Measurements from ENCODE around the gene ACSL3.
"Not testable (repeated sequence)": the region's sequence is repeated elsewhere in the genome, so short reads cannot be mapped to it uniquely, and the experiment has no call there.

The ACSL3 gene

GRCh38 chr2:222844323-222844722 is 16.5 kb upstream of the ACSL3 start:
- no peaks in the 10 kb centered on the region for H3K9me3 ChIP-seq
- H3K27me3 ChIP-seq = no peaks in the 10 kb centered on the region

DNA sequence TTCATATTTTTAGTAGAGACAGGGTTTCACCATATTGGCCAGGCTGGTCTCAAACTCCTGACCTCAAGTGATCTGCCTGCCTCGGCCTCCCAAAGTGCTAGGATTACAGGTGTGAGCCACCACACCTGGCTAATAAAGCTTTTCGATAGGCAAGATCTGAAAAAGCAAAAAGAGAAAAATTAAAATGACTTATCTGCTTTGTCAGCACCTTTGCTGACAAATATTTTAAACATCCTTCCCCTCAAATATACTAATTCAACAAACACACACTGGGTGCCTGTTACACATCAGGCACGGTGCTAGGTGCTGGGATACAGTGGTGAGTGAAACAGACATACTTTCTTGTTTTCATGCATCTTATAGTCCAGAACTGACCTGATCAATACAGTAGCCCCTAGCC is 15.5 kb upstream of the ACSL3 start:
- H3K4me3 ChIP-seq (ENCODE audit: low read depth in 1 of 2, low read length in 1 of 2); H3K36me3 ChIP-seq: not testable (repeated sequence)
- H3K27ac ChIP-seq = peak overlapping the region; percentile 91

More at GRCh38 chr2:222844323-222844722, 16.5 kb upstream of the ACSL3 start:
- H3K4me1 ChIP-seq (ENCODE audit: control insufficient read depth in 1 of 2, insufficient read depth in 1 of 2, low read depth in 1 of 2, low read length in 1 of 2) = peaks cover 55 to 58% of the 10 kb centered on the region in 2 experiments
- peak overlapping the region; percentile 91 for H3K27ac ChIP-seq
- H3K4me3 ChIP-seq (ENCODE audit: low read depth in 1 of 2, low read length in 1 of 2) = peak overlapping the region; percentile 41 to 49
- TF ChIP-seq, protein P1, sequence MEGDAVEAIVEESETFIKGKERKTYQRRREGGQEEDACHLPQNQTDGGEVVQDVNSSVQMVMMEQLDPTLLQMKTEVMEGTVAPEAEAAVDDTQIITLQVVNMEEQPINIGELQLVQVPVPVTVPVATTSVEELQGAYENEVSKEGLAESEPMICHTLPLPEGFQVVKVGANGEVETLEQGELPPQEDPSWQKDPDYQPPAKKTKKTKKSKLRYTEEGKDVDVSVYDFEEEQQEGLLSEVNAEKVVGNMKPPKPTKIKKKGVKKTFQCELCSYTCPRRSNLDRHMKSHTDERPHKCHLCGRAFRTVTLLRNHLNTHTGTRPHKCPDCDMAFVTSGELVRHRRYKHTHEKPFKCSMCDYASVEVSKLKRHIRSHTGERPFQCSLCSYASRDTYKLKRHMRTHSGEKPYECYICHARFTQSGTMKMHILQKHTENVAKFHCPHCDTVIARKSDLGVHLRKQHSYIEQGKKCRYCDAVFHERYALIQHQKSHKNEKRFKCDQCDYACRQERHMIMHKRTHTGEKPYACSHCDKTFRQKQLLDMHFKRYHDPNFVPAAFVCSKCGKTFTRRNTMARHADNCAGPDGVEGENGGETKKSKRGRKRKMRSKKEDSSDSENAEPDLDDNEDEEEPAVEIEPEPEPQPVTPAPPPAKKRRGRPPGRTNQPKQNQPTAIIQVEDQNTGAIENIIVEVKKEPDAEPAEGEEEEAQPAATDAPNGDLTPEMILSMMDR (IDR thresholded peaks at IDR 0.05) = no peak
- H3K36me3 ChIP-seq = no peaks in the 10 kb centered on the region

GRCh38 chr2:222846003-222846402 is 14.8 kb upstream of the ACSL3 start:
- Histone ChIP-seq H3K27ac (no peak overlapping the region), H3K27me3 (no peaks in the 10 kb centered on the region), H3K9me3 (no peaks in the 10 kb centered on the region), H3K4me1 (ENCODE audit: control insufficient read depth in 1 of 2, insufficient read depth in 1 of 2, low read depth in 1 of 2, low read length in 1 of 2) (peaks cover 43 to 44% of the 10 kb centered on the region in 2 experiments), H3K36me3 (no peaks in the 10 kb centered on the region), H3K4me3 (ENCODE audit: low read depth in 1 of 2, low read length in 1 of 2) (no peak overlapping the region)
- TF ChIP-seq, protein P1 (IDR thresholded peaks at IDR 0.05) = no peak

More for the DNA sequence above, 15.5 kb upstream of the ACSL3 start:
- H3K27me3 ChIP-seq, H3K9me3 ChIP-seq: not testable (repeated sequence)
- peaks cover 50 to 51% of the 10 kb centered on the region in 2 experiments for H3K4me1 ChIP-seq (ENCODE audit: control insufficient read depth in 1 of 2, insufficient read depth in 1 of 2, low read depth in 1 of 2, low read length in 1 of 2)

- not testable (repeated sequence) for H3K4me3 ChIP-seq (ENCODE audit: low read depth in 1 of 2, low read length in 1 of 2); H3K27ac ChIP-seq; H3K27me3 ChIP-seq; H3K36me3 ChIP-seq; H3K9me3 ChIP-seq
- H3K4me1 ChIP-seq (ENCODE audit: control insufficient read depth in 1 of 2, insufficient read depth in 1 of 2, low read depth in 1 of 2, low read length in 1 of 2) = peaks cover 23 to 24% of the 10 kb centered on the region in 2 experiments
These were observed 12.8 kb upstream of the ACSL3 start for GRCh38 chr2:222848031-222848430.

GRCh38 chr2:222848862-222849261 is 12.0 kb upstream of the ACSL3 start:
- no peaks in the 10 kb centered on the region for H3K27me3 ChIP-seq

GRCh38 chr2:222851956-222852617 is 8.7 kb upstream of the ACSL3 start:
- no peaks in the 10 kb centered on the region for H3K27me3 ChIP-seq
- no peak overlapping the region for H3K4me3 ChIP-seq (ENCODE audit: low read depth in 1 of 2, low read length in 1 of 2)
- no peaks in the 10 kb centered on the region for H3K9me3 ChIP-seq
- H3K4me1 ChIP-seq (ENCODE audit: control insufficient read depth in 1 of 2, insufficient read depth in 1 of 2, low read depth in 1 of 2, low read length in 1 of 2) = no peaks in the 10 kb centered on the region
- H3K27ac ChIP-seq = no peak overlapping the region
- H3K36me3 ChIP-seq = no peaks in the 10 kb centered on the region
- TF ChIP-seq, protein P1 (IDR thresholded peaks at IDR 0.05) = no peak

More at GRCh38 chr2:222848862-222849261, 12.0 kb upstream of the ACSL3 start:
- Histone ChIP-seq H3K27ac (no peak overlapping the region), H3K4me3 (ENCODE audit: low read depth in 1 of 2, low read length in 1 of 2) (no peak overlapping the region), H3K9me3 (no peaks in the 10 kb centered on the region), H3K4me1 (ENCODE audit: control insufficient read depth in 1 of 2, insufficient read depth in 1 of 2, low read depth in 1 of 2, low read length in 1 of 2) (peaks cover 15 to 16% of the 10 kb centered on the region in 2 experiments), H3K36me3 (no peaks in the 10 kb centered on the region)
- TF ChIP-seq, protein P1 (IDR thresholded peaks at IDR 0.05) = no peak

Data from neutrophil (primary cell).